ENCODE results near the gene KRT5.

DNA sequence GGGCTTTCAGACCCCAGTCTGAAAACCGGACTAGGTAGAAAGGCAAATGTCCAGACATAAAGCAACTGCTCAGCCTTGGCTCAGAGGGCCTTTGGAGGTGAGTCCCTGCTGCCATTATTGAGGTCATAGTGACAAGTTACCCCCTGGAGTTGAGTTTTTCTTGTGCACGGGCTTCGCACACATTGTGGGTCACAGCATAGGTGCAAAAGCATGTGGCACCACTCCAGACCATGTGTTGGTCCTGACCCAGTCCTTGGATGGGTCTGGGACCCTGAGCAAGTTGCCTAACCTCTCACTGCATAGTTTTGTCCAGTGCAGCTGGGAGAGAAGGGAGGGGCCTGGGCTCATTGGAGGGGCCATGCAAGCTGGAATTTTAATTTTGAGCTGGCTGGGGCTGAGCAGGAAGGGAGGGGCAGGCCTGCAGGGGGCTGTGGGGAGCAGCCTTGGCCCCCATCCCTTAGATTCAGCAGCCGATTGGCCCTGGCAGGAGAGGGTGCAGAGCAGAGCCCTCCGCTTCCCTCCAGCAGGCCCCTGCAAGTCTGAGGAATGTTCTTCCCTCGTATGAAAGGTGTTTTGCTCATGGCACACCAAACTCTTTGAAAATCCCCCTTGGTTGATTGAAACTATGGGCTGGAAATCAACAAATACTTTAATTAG, 4.2 kb upstream of the KRT5 start:
- TF ChIP-seq CTCF (IDR thresholded peaks at IDR 0.05) = no peak
- TF ChIP-seq POLR2A (IDR thresholded peaks at IDR 0.05) = no peak
